Measurements from ENCODE around the gene GRID1.
"Not testable (repeated sequence)": the region's sequence is repeated elsewhere in the genome, so short reads cannot be mapped to it uniquely, and the experiment has no call there.

The GRID1 gene

GRCh38 chr10:86117051-86117450 is 249.5 kb downstream of the GRID1 start:
- DNase-seq = no peak

- no peak for DNase-seq
These were observed 252.6 kb downstream of the GRID1 start for GRCh38 chr10:86113983-86114382.

- DNase-seq = no peak
These were observed 253.1 kb downstream of the GRID1 start for GRCh38 chr10:86113501-86113900.

- no peak for DNase-seq
These were observed 253.6 kb downstream of the GRID1 start for GRCh38 chr10:86113044-86113443.

GRCh38 chr10:86111902-86112545 is 254.6 kb downstream of the GRID1 start:
- DNase-seq = no peak

- no peak for DNase-seq
These were observed 256.3 kb downstream of the GRID1 start for GRCh38 chr10:86110156-86110786.

GRCh38 chr10:86109421-86109820 is 257.2 kb downstream of the GRID1 start:
- no peak for DNase-seq

GRCh38 chr10:86108696-86109095 is 257.9 kb downstream of the GRID1 start:
- no peak for DNase-seq

- DNase-seq = not testable (repeated sequence)
These were observed 258.8 kb downstream of the GRID1 start for GRCh38 chr10:86107611-86108310.

GRCh38 chr10:86107131-86107530 is 259.5 kb downstream of the GRID1 start:
- no peak for DNase-seq

GRCh38 chr10:86106616-86107015 is 260.0 kb downstream of the GRID1 start:
- no peak for DNase-seq

- DNase-seq = no peak
These were observed 261.0 kb downstream of the GRID1 start for GRCh38 chr10:86105640-86106039.

- DNase-seq = no peak
These were observed 261.4 kb downstream of the GRID1 start for GRCh38 chr10:86105181-86105580.

GRCh38 chr10:86104611-86105145 is 261.9 kb downstream of the GRID1 start:
- no peak for DNase-seq

- DNase-seq = no peak
These were observed 262.4 kb downstream of the GRID1 start for GRCh38 chr10:86104156-86104555.

- DNase-seq = no peak
These were observed 263.0 kb downstream of the GRID1 start for GRCh38 chr10:86103391-86104101.

- no peak for DNase-seq
These were observed 264.1 kb downstream of the GRID1 start for GRCh38 chr10:86102451-86102850.

GRCh38 chr10:86102031-86102430 is 264.6 kb downstream of the GRID1 start:
- no peak for DNase-seq

- no peak for DNase-seq
These were observed 266.0 kb downstream of the GRID1 start for GRCh38 chr10:86100581-86101061.

GRCh38 chr10:86099542-86100334 is 266.9 kb downstream of the GRID1 start:
- DNase-seq = no peak

- no peak for DNase-seq
These were observed 268.3 kb downstream of the GRID1 start for GRCh38 chr10:86098187-86098881.

GRCh38 chr10:86095061-86095460 is 271.5 kb downstream of the GRID1 start:
- not testable (repeated sequence) for DNase-seq
